ENCODE results near the gene FANCD2.

DNA sequence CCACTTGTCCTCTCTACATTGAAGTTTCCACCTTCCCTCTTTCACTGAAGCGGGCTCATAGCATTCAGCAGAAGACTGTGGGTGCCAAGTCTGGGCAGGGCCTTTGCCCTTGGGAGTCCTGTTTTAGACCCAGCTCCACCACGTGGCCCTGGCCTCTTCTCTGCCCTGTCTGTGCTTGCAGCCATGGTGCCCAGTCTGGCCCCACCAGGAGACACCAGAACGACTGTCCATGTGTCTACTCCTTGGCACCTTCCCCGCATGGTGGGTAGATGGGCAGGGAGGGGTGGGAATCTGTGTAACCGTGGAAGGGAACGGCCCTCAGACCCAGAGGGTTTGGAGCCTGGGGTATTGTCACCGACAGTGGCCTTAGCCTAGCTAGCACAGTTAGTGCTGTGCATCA is 21.7 kb upstream of the FANCD2 start:
- no peak for TF ChIP-seq EZH2 (IDR thresholded peaks at IDR 0.05; ENCODE audit: borderline replicate concordance, low read length)
- TF ChIP-seq, protein P1, sequence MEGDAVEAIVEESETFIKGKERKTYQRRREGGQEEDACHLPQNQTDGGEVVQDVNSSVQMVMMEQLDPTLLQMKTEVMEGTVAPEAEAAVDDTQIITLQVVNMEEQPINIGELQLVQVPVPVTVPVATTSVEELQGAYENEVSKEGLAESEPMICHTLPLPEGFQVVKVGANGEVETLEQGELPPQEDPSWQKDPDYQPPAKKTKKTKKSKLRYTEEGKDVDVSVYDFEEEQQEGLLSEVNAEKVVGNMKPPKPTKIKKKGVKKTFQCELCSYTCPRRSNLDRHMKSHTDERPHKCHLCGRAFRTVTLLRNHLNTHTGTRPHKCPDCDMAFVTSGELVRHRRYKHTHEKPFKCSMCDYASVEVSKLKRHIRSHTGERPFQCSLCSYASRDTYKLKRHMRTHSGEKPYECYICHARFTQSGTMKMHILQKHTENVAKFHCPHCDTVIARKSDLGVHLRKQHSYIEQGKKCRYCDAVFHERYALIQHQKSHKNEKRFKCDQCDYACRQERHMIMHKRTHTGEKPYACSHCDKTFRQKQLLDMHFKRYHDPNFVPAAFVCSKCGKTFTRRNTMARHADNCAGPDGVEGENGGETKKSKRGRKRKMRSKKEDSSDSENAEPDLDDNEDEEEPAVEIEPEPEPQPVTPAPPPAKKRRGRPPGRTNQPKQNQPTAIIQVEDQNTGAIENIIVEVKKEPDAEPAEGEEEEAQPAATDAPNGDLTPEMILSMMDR (conservative IDR thresholded peaks at IDR 0.05 in 1 of 2, IDR thresholded peaks at IDR 0.05 in 1 of 2; ENCODE audit: extremely low read depth in 1 of 2, insufficient read depth in 1 of 2, low read depth in 1 of 2, low read length in 2 of 2), result no peak
